ENCODE measurements around the gene SOX12. TPM values are rescaled to one million over a fixed set of nuclear protein-coding genes. Genes with fewer than 3 reads are reported as not detected.
"Not testable (repeated sequence)": the region's sequence is repeated elsewhere in the genome, so short reads cannot be mapped to it uniquely, and the experiment has no call there.

The SOX12 gene
- total RNA-seq, 1 donor from 2014 or later, result 9.4 TPM

GRCh38 chr20:328975-329695 is 3.8 kb downstream of the SOX12 start:
- DNase-seq, result no peak

- no peak for DNase-seq
These were observed 4.5 kb downstream of the SOX12 start for GRCh38 chr20:329851-330232.

GRCh38 chr20:330233-331149 is 5.1 kb downstream of the SOX12 start:
- peak; percentile 26 for DNase-seq

GRCh38 chr20:334578-334977 is 9.2 kb downstream of the SOX12 start:
- no peak for DNase-seq

- not testable (repeated sequence) for DNase-seq
These were observed 10.7 kb downstream of the SOX12 start for GRCh38 chr20:336040-336439.

- no peak for DNase-seq
These were observed 16.3 kb downstream of the SOX12 start for GRCh38 chr20:341682-342081.

GRCh38 chr20:343107-343506 is 17.8 kb downstream of the SOX12 start:
- DNase-seq, result no peak

- no peak for DNase-seq
These were observed 20.8 kb downstream of the SOX12 start for GRCh38 chr20:346033-346639.

GRCh38 chr20:346640-347316 is 21.4 kb downstream of the SOX12 start, which contains the start of gene NRSN2:
NRSN2 (plus strand) TSS chr20:347111; CDS start chr20:349644, 2,533 bp downstream.
- DNase-seq, result peak; percentile 49

GRCh38 chr20:347317-347639 is 21.9 kb downstream of the SOX12 start:
- DNase-seq, result no peak

- peak; percentile 94 for DNase-seq
These were observed 22.5 kb downstream of the SOX12 start for GRCh38 chr20:347640-348484.

GRCh38 chr20:348972-349841 is 23.9 kb downstream of the SOX12 start:
- DNase-seq, result no peak

- DNase-seq, result no peak
These were observed 27.8 kb downstream of the SOX12 start for GRCh38 chr20:353166-353565.

- DNase-seq, result peak; percentile 59
These were observed 29.1 kb downstream of the SOX12 start for GRCh38 chr20:354298-354977.

- not testable (repeated sequence) for DNase-seq
These were observed 30.8 kb downstream of the SOX12 start for GRCh38 chr20:356154-356553.

GRCh38 chr20:356745-357144 is 31.4 kb downstream of the SOX12 start:
- no peak for DNase-seq

GRCh38 chr20:358891-359555 is 33.7 kb downstream of the SOX12 start:
- no peak for DNase-seq

- no peak for DNase-seq
These were observed 36.2 kb downstream of the SOX12 start for GRCh38 chr20:361561-361960.

All from occipital lobe (tissue), 2 donors.